ENCODE data around the gene CENPX. TPM values are rescaled to one million over a fixed set of nuclear protein-coding genes. Genes with fewer than 3 reads are reported as not detected.

Gene CENPX
- polyA plus RNA-seq, 1 donor (not counting 4 experiments of a cell fraction or from before 2014, with no cell fraction given) = 48.2 TPM

DNA sequence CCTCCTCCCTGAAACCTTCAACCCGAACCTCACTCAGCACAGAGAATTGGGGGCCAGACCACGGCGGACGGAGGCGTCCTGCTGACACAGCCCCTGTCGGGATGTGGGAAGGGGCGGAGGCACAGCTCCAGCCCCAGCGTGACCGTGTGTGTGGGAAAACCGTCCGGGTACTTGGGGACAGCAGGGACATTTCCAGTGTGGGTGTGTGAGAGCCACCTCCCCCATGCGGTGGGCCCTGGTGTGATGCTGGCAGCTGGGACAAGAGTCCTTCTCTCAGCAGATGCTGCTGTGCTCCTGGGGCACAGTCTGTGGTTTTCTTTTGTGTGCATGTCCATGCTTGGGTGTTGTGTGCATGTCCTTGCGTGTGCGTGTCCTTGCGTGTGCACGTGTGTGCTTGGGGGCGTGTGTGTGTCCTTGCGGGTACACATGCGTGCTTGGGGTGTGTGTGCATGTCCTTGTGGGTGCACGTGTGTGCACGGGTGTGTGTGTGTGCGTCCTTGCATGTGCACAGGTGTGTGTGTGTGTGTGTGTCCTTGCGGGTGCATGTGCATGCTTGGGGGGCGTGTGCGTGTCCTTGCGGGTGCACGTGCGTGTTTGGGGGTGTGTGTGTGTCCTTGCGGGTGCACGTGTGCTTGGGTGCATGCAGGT, 16.9 kb downstream of the CENPX start:
- Histone ChIP-seq H3K4me3 (ENCODE audit: control insufficient read depth in 2 of 3, extremely low read depth in 1 of 3, insufficient read depth in 2 of 3, low read depth in 1 of 3, low read length in 3 of 3) (no peak overlapping the region), H4K20me1 (ENCODE audit: control insufficient read depth, extremely low read depth, insufficient read depth, low read length) (no peaks in the 10 kb centered on the region), H3K27ac (ENCODE audit: control insufficient read depth, insufficient read depth, low read length) (no peak overlapping the region), H3K9me3 (ENCODE audit: control insufficient read depth, low read depth, low read length) (no peaks in the 10 kb centered on the region), H3K9me1 (ENCODE audit: control insufficient read depth, extremely low read depth, insufficient read depth, low read length) (peaks cover 2% of the 10 kb centered on the region), H2AFZ (ENCODE audit: control insufficient read depth, low read length) (no peak overlapping the region), H3K27me3 (ENCODE audit: control insufficient read depth, extremely low read depth, insufficient read depth, low read length) (no peaks in the 10 kb centered on the region), H3K4me2 (ENCODE audit: control insufficient read depth, extremely low read depth, insufficient read depth, low read depth, low read length) (peak overlapping the region; percentile 49), H3K79me2 (ENCODE audit: control insufficient read depth, insufficient read depth, low read length) (no peaks in the 10 kb centered on the region), H3K9ac (ENCODE audit: control insufficient read depth, extremely low read depth, insufficient read depth, low read length) (no peak overlapping the region), H3K36me3 (ENCODE audit: control insufficient read depth in 2 of 2, extremely low read depth in 1 of 2, insufficient read depth in 2 of 2, low read length in 2 of 2) (no peaks in the 10 kb centered on the region), H3K4me1 (ENCODE audit: control insufficient read depth, extremely low read depth, insufficient read depth, low read length) (peaks cover 32% of the 10 kb centered on the region)
- dilution Hi-C loops (cut with MboI; ENCODE audit: extremely low pct_ligation_motif_present, low sequenced_read_pairs) = no loop called here
- TF ChIP-seq EZH2 (IDR thresholded peaks at IDR 0.05; ENCODE audit: low read length) = no peak
- TF ChIP-seq, protein P1, sequence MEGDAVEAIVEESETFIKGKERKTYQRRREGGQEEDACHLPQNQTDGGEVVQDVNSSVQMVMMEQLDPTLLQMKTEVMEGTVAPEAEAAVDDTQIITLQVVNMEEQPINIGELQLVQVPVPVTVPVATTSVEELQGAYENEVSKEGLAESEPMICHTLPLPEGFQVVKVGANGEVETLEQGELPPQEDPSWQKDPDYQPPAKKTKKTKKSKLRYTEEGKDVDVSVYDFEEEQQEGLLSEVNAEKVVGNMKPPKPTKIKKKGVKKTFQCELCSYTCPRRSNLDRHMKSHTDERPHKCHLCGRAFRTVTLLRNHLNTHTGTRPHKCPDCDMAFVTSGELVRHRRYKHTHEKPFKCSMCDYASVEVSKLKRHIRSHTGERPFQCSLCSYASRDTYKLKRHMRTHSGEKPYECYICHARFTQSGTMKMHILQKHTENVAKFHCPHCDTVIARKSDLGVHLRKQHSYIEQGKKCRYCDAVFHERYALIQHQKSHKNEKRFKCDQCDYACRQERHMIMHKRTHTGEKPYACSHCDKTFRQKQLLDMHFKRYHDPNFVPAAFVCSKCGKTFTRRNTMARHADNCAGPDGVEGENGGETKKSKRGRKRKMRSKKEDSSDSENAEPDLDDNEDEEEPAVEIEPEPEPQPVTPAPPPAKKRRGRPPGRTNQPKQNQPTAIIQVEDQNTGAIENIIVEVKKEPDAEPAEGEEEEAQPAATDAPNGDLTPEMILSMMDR (optimal IDR thresholded peaks at IDR 0.05 in 1 of 3, IDR thresholded peaks at IDR 0.05 in 1 of 3, conservative IDR thresholded peaks at IDR 0.05 in 1 of 3; ENCODE audit: extremely low read depth in 1 of 3, insufficient read depth in 2 of 3, low read length in 3 of 3) = no peak
- no peak for FAIRE-seq
- no peak for DNase-seq (ENCODE audit: low read depth, low spot score)

GRCh38 chr17:82004517-82005455, 17.9 kb downstream of the CENPX start:
- Histone ChIP-seq H2AFZ (ENCODE audit: control insufficient read depth, low read length) (no peak overlapping the region), H3K27ac (ENCODE audit: control insufficient read depth, insufficient read depth, low read length) (no peak overlapping the region)

More at GRCh38 chr17:82004517-82005455, 17.9 kb downstream of the CENPX start:
- Histone ChIP-seq H3K79me2 (ENCODE audit: control insufficient read depth, insufficient read depth, low read length) (no peaks in the 10 kb centered on the region), H3K27me3 (ENCODE audit: control insufficient read depth, extremely low read depth, insufficient read depth, low read length) (no peaks in the 10 kb centered on the region), H3K4me3 (ENCODE audit: control insufficient read depth in 2 of 3, extremely low read depth in 1 of 3, insufficient read depth in 2 of 3, low read depth in 1 of 3, low read length in 3 of 3) (no peak overlapping the region), H3K9me3 (ENCODE audit: control insufficient read depth, low read depth, low read length) (no peaks in the 10 kb centered on the region), H4K20me1 (ENCODE audit: control insufficient read depth, extremely low read depth, insufficient read depth, low read length) (no peaks in the 10 kb centered on the region), H3K36me3 (ENCODE audit: control insufficient read depth in 2 of 2, extremely low read depth in 1 of 2, insufficient read depth in 2 of 2, low read length in 2 of 2) (no peaks in the 10 kb centered on the region), H3K4me1 (ENCODE audit: control insufficient read depth, extremely low read depth, insufficient read depth, low read length) (peaks cover 32% of the 10 kb centered on the region), H3K9ac (ENCODE audit: control insufficient read depth, extremely low read depth, insufficient read depth, low read length) (no peak overlapping the region), H3K9me1 (ENCODE audit: control insufficient read depth, extremely low read depth, insufficient read depth, low read length) (peaks cover 2% of the 10 kb centered on the region), H3K4me2 (ENCODE audit: control insufficient read depth, extremely low read depth, insufficient read depth, low read depth, low read length) (no peak overlapping the region)
- FAIRE-seq (no peak), DNase-seq (ENCODE audit: low read depth, low spot score) (no peak)
- no peak for TF ChIP-seq EZH2 (IDR thresholded peaks at IDR 0.05; ENCODE audit: low read length)
- TF ChIP-seq, protein P1 (optimal IDR thresholded peaks at IDR 0.05 in 1 of 3, IDR thresholded peaks at IDR 0.05 in 1 of 3, conservative IDR thresholded peaks at IDR 0.05 in 1 of 3; ENCODE audit: extremely low read depth in 1 of 3, insufficient read depth in 2 of 3, low read length in 3 of 3) = no peak
- dilution Hi-C loops (cut with MboI; ENCODE audit: extremely low pct_ligation_motif_present, low sequenced_read_pairs) = no loop called here
